GM12873 (cell line): ENCODE results near the gene OSBP.

ENCODE experiments used
- TF ChIP-seq, protein P1 (sequence below): IDR thresholded peaks from 2 replicates; pipeline ENCODE4 v1.5.1; 2012; ENCODE audit warnings: low read depth, mild to moderate bottlenecking, moderate library complexity, low read length, control low read depth; ENCODE audit not compliant: insufficient read depth; ENCODE audit errors: missing control alignments

Gene OSBP

GRCh38 chr11:59550842-59551658, 64.5 kb downstream of the OSBP start:
- TF ChIP-seq, protein P1, sequence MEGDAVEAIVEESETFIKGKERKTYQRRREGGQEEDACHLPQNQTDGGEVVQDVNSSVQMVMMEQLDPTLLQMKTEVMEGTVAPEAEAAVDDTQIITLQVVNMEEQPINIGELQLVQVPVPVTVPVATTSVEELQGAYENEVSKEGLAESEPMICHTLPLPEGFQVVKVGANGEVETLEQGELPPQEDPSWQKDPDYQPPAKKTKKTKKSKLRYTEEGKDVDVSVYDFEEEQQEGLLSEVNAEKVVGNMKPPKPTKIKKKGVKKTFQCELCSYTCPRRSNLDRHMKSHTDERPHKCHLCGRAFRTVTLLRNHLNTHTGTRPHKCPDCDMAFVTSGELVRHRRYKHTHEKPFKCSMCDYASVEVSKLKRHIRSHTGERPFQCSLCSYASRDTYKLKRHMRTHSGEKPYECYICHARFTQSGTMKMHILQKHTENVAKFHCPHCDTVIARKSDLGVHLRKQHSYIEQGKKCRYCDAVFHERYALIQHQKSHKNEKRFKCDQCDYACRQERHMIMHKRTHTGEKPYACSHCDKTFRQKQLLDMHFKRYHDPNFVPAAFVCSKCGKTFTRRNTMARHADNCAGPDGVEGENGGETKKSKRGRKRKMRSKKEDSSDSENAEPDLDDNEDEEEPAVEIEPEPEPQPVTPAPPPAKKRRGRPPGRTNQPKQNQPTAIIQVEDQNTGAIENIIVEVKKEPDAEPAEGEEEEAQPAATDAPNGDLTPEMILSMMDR, result no peak

DNA sequence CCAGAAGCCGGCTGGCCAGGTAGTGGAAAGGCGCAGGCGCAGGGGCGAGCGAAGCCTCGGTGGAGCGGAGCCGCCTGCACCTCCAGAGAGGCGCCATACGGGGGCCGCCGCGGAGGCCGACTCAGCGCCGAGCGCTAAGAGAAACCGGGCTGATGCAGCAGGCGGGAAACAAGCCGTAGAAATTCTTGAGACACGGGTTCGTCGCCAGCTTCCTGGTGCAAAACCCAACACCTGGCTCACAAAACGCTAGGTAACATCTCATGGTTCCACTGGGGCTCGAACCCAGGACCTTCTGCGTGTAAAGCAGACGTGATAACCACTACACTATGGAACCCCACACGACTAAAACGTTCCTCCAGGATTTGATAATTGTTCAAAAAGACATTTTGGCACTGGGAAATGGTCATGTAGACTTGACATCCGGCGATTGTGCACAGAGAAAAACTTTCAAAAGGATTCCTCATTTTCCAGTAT, 65.2 kb downstream of the OSBP start:
- TF ChIP-seq, protein P1, result peak; percentile 57

- TF ChIP-seq, protein P1, result no peak
Measured at GRCh38 chr11:59548309-59548656, 67.3 kb downstream of the OSBP start.

- TF ChIP-seq, protein P1, result no peak
Measured at GRCh38 chr11:59545179-59546020, 70.2 kb downstream of the OSBP start.

DNA sequence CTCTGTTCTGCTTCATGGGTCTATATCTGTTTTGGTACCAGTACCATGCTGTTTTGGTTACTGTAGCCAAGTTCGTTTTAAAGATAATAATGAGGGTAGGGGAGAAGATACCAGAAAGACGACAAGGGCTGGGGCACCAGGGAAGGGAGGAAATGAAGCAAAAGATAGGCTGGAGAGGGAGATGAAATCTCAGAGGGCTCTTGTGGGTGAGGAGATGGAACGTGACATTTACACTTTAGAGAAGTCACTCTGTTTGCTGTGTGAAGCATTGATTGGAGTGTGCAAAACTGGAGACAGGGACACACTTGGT, 70.8 kb downstream of the OSBP start:
- TF ChIP-seq, protein P1, result no peak

DNA sequence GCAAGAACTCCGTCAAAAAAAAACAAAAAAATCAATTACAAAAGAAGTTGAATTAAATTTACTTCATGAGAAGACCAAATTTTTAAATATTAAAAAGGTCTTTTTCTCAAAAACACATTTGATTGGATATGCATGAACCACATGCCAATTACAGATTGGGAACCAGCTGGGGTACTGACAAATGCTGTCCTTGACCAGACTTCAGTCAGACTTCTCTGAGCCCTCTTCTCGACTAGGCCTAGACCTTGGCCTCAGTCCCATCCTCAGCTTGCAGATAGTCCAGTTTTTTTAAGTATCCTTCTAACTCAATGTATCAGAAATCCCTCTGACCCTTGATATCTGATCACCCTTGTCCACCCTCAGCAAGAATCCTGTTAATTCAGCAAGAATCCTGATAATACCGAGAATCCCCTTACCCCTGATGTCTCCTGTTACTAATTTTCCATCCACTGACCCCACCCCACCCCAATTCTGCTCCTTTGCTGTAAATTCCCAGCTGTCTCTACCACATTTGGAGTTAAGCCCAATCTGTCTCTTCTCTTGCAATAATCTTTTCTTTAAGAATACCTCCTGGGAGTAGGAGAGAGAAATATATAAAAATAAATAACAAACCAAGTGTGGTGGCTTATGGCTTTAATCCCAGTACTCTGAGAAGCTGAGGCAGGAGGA, 73.3 kb downstream of the OSBP start:
- TF ChIP-seq, protein P1, result no peak

GRCh38 chr11:59534676-59535075, 80.9 kb downstream of the OSBP start:
- TF ChIP-seq, protein P1, result no peak
